Naive thymus-derived CD8-positive, alpha-beta T cell (primary cell): ENCODE data around the gene LRRC58. TPM values are rescaled to one million over a fixed set of nuclear protein-coding genes. Genes with fewer than 3 reads are reported as not detected.

ENCODE experiments used
- polyA plus RNA-seq, 3 donors: library from polyadenylated mRNA; unstranded; fragments of 300-500 nt; fragmentation: Illumina TruSeq; gene quantifications; one replicate each; pipeline ENCODE4 v1.2.3, GENCODE V29; 2021
- total RNA-seq, 8 experiments: library from RNA in 2 of 8; stranded (reverse) in 2 of 8; gene quantifications; one replicate each; pipeline ENCODE4 v1.2.3 and lab custom pipeline; 2021 to 2026

LRRC58 gene
- total and polyA plus RNA-seq, 5 experiments from 2014 or later, result 8.1 to 20.3 (median 8.7) TPM

Other genes starting within 250 kb of the LRRC58 start
- gene GPR156, start 64.1 kb downstream of the LRRC58 start, total RNA-seq, result not detected
- gene GPR156, start 64.1 kb downstream of the LRRC58 start, polyA plus RNA-seq, result not detected
- under 1 TPM; 0.47 to 0.55 TPM for gene FSTL1, start 101.6 kb upstream of the LRRC58 start, total RNA-seq
- under 1 TPM in 2 of 3 donors, not detected in 1; 0.23 to 0.82 TPM for gene FSTL1, start 101.6 kb upstream of the LRRC58 start, polyA plus RNA-seq
- gene NDUFB4, start 247.0 kb upstream of the LRRC58 start, total RNA-seq, result 100 to 1,000 TPM in 1 of 2 experiments, 10 to 100 TPM in 1; 87.5 to 107 TPM
- gene NDUFB4, start 247.0 kb upstream of the LRRC58 start, polyA plus RNA-seq, result 100 to 1,000 TPM; 249 to 277 (median 277) TPM